Neural progenitor cell (in vitro differentiated cells): ENCODE measurements around the gene NCKAP5. TPM values are rescaled to one million over a fixed set of nuclear protein-coding genes. Genes with fewer than 3 reads are reported as not detected.
A peak's percentile ranks its signal among the peaks of the same experiment; 100 is the strongest.

Experiments
- DNase-seq: peaks from one replicate; pipeline ENCODE4 v3.0.0-alpha.2; 2016; ENCODE audit warnings: low spot score
- H2AFZ ChIP-seq: fragments of 200-600 bp; sonication (generic); replicated peaks from 2 replicates; pipeline ENCODE4 v1.6.1; 2016; ENCODE audit warnings: antibody characterized with exemption
- H3F3A ChIP-seq: fragments of 200-600 bp; sonication (generic); 2 replicates; pipeline ENCODE4 v1.6.1; 2016; ENCODE audit warnings: antibody characterized with exemption, low read depth
- H3K27ac ChIP-seq: fragments of 200-600 bp; sonication (generic); 2 replicates; pipeline ENCODE4 v1.5.1; 2016; ENCODE audit warnings: mild to moderate bottlenecking
- H3K27me3 ChIP-seq: fragments of 200-600 bp; sonication (generic); 2 replicates; pipeline ENCODE4 v1.6.1; 2016; ENCODE audit warnings: mild to moderate bottlenecking, moderate library complexity
- H3K36me3 ChIP-seq: fragments of 200-600 bp; sonication (generic); 2 replicates; pipeline ENCODE4 v1.5.1; 2016
- H3K4me1 ChIP-seq: fragments of 200-600 bp; sonication (generic); 2 replicates; pipeline ENCODE4 v1.6.1; 2016; ENCODE audit warnings: mixed run types
- H3K4me2 ChIP-seq: fragments of 200-600 bp; sonication (generic); 2 replicates; pipeline ENCODE4 v1.6.1; 2016
- H3K4me3 ChIP-seq: fragments of 200-600 bp; sonication (generic); 2 replicates; pipeline ENCODE4 v1.5.1; 2016
- H3K79me2 ChIP-seq: fragments of 200-600 bp; sonication (generic); 2 replicates; pipeline ENCODE4 v1.6.1; 2016; ENCODE audit warnings: low read depth
- H3K9ac ChIP-seq: fragments of 200-600 bp; sonication (generic); 2 replicates; pipeline ENCODE4 v1.6.1; 2016
- H3K9me3 ChIP-seq: fragments of 200-600 bp; sonication (generic); 2 replicates; pipeline ENCODE4 v1.5.1; 2016; ENCODE audit warnings: low read depth
- H4K20me1 ChIP-seq: fragments of 200-600 bp; sonication (generic); 2 replicates; pipeline ENCODE4 v1.6.1; 2016; ENCODE audit warnings: low read depth
- H3K27ac Mint-ChIP-seq: 3 replicates; pipeline ENCODE4 v1.8.0; 2021; ENCODE audit warnings: mixed read lengths
- H3K27me3 Mint-ChIP-seq: 2 replicates; pipeline ENCODE4 v1.8.0; 2022; ENCODE audit warnings: low read depth, mild to moderate bottlenecking, inconsistent platforms, moderate library complexity, mixed read lengths; ENCODE audit not compliant: insufficient read depth
- H3K36me3 Mint-ChIP-seq: 3 replicates; pipeline ENCODE4 v1.8.0; 2021; ENCODE audit warnings: mixed read lengths
- H3K4me1 Mint-ChIP-seq: 3 replicates; pipeline ENCODE4 v1.8.0; 2021; ENCODE audit warnings: mixed read lengths
- H3K4me3 Mint-ChIP-seq: 3 replicates; pipeline ENCODE4 v1.8.0; 2021; ENCODE audit warnings: mild to moderate bottlenecking, moderate library complexity, mixed read lengths
- H3K9me3 Mint-ChIP-seq: 3 replicates; pipeline ENCODE4 v1.8.0; 2020; ENCODE audit warnings: mixed read lengths
- EZH2 ChIP-seq: fragments of 200-600 bp; sonication (generic); IDR thresholded peaks from 2 replicates; pipeline ENCODE4 v1.6.1; 2017; ENCODE audit warnings: antibody characterized with exemption, mild to moderate bottlenecking, moderate library complexity
- EZH2phosphoT487 ChIP-seq: fragments of 200-600 bp; sonication (generic); IDR thresholded peaks from 2 replicates; pipeline ENCODE4 v1.6.1; 2017; ENCODE audit warnings: antibody characterized with exemption
- total RNA-seq: library from RNA; depleted of rRNA; stranded (reverse); fragments of >200 nt; gene quantifications from 2 replicates; pipeline ENCODE4 v1.2.3, GENCODE V29; 2015; ENCODE audit warnings: low replicate concordance
- TF ChIP-seq, protein P1 (sequence below): fragments of 200-600 bp; sonication (generic); IDR thresholded peaks from 2 replicates; pipeline ENCODE4 v1.5.1; 2017; ENCODE audit warnings: antibody characterized with exemption, mild to moderate bottlenecking

The NCKAP5 gene
- total RNA-seq, 1 donor from 2014 or later: 0.47 TPM

DNA sequence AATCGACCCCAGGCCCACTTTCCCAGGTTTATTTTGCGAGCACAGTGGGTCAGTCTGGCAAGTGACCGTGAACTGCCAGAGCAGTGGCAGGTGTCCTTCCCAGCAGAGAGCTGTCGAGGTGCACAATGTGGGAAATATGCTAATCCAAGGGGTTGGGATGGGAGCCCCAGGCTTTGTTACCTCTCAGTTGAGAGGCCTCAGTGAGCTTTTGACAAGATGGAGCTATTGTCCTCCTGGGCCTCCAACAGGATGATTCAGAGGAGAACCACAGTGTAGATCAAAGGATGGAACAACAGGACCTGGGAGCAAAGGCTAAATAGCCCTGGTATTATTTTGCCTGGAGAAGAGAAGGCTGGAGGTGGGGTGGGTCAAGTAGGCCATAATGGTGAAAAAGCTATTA, 150.8 kb downstream of the NCKAP5 start:
- Histone ChIP-seq H3K9me3 (no peaks in the 10 kb centered on the region), H3K4me1 (peaks cover 49% of the 10 kb centered on the region), H3K27me3 (no peaks in the 10 kb centered on the region), H4K20me1 (peaks cover 3% of the 10 kb centered on the region), H3K9ac (no peak overlapping the region), H3K4me2 (peak overlapping the region; percentile 66), H3K36me3 (no peaks in the 10 kb centered on the region), H3K79me2 (no peaks in the 10 kb centered on the region), H3F3A (peaks cover 33% of the 10 kb centered on the region), H2AFZ (no peak overlapping the region), H3K27ac (no peak overlapping the region), H3K4me3 (no peak overlapping the region)
- TF ChIP-seq, protein P1, sequence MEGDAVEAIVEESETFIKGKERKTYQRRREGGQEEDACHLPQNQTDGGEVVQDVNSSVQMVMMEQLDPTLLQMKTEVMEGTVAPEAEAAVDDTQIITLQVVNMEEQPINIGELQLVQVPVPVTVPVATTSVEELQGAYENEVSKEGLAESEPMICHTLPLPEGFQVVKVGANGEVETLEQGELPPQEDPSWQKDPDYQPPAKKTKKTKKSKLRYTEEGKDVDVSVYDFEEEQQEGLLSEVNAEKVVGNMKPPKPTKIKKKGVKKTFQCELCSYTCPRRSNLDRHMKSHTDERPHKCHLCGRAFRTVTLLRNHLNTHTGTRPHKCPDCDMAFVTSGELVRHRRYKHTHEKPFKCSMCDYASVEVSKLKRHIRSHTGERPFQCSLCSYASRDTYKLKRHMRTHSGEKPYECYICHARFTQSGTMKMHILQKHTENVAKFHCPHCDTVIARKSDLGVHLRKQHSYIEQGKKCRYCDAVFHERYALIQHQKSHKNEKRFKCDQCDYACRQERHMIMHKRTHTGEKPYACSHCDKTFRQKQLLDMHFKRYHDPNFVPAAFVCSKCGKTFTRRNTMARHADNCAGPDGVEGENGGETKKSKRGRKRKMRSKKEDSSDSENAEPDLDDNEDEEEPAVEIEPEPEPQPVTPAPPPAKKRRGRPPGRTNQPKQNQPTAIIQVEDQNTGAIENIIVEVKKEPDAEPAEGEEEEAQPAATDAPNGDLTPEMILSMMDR: no peak
- no peak for TF ChIP-seq EZH2phosphoT487
- TF ChIP-seq EZH2: no peak
- Mint-ChIP-seq H3K4me1 (peaks cover 74% of the 10 kb centered on the region), H3K27me3 (peaks cover 2% of the 10 kb centered on the region), H3K9me3 (no peaks in the 10 kb centered on the region), H3K27ac (peak overlapping the region; percentile 87), H3K4me3 (peak overlapping the region; percentile 39), H3K36me3 (peaks cover 2% of the 10 kb centered on the region)
- peak; percentile 74 for DNase-seq

DNA sequence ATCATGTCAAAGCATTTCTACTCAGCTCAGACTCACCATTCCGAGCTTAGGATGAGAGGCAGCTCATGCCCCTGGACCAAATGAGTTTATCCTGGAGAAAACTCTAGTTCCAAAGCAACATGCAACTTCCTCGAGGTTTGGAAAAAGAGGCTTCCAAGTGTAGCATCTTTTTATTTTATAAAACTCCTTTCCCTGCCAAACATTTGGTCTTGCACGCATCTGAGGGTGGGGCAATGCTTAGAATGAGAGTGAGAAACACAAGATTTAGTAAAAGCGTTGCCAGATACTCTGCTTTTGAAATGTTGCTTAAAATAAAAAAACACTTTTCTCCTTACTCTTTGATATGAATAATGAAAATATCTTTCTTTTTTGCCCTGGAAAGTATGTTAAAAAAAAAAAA, 151.5 kb downstream of the NCKAP5 start:
- Histone ChIP-seq H3K27ac (no peak overlapping the region), H3K36me3 (no peaks in the 10 kb centered on the region), H3K4me3 (no peak overlapping the region), H3K4me2 (no peak overlapping the region), H3K9ac (no peak overlapping the region), H3F3A (peaks cover 28% of the 10 kb centered on the region), H3K9me3 (no peaks in the 10 kb centered on the region), H4K20me1 (peaks cover 3% of the 10 kb centered on the region), H3K4me1 (peaks cover 49% of the 10 kb centered on the region), H2AFZ (no peak overlapping the region), H3K79me2 (no peaks in the 10 kb centered on the region), H3K27me3 (no peaks in the 10 kb centered on the region)
- Mint-ChIP-seq H3K4me1 (peaks cover 74% of the 10 kb centered on the region), H3K9me3 (no peaks in the 10 kb centered on the region), H3K4me3 (no peak overlapping the region), H3K27ac (peak overlapping the region; percentile 87), H3K36me3 (peaks cover 2% of the 10 kb centered on the region), H3K27me3 (no peaks in the 10 kb centered on the region)
- no peak for TF ChIP-seq EZH2phosphoT487
- no peak for TF ChIP-seq EZH2
- TF ChIP-seq, protein P1: no peak
- no peak for DNase-seq

DNA sequence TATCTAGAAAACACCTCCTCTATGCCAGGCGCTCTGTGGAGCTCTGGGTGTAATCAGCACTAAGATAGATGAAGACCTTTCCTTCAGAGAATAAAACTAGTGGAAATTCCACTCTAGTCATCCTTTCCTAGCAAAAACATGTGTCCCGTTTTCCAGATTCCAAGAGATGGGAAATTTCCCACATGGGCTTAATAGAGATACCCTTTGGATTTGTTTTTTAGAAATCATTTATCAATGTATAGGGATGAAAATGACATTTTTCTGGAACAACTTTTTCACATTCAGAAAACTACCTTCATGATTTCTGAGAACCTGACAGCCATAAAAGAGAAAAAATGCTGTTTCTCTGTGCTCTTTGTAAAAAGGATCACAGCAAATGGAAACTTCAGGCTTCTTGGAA, 152.1 kb downstream of the NCKAP5 start:
- Histone ChIP-seq H3K9me3 (no peaks in the 10 kb centered on the region), H4K20me1 (peaks cover 3% of the 10 kb centered on the region), H3K79me2 (no peaks in the 10 kb centered on the region), H3K27ac (no peak overlapping the region), H3K4me1 (peaks cover 45% of the 10 kb centered on the region), H3K9ac (no peak overlapping the region), H3F3A (peaks cover 22% of the 10 kb centered on the region), H3K36me3 (no peaks in the 10 kb centered on the region), H3K4me3 (no peak overlapping the region), H2AFZ (no peak overlapping the region), H3K4me2 (no peak overlapping the region), H3K27me3 (no peaks in the 10 kb centered on the region)
- TF ChIP-seq, protein P1: no peak
- TF ChIP-seq EZH2phosphoT487 (no peak), EZH2 (no peak)
- Mint-ChIP-seq H3K27ac (no peak overlapping the region), H3K9me3 (no peaks in the 10 kb centered on the region), H3K27me3 (no peaks in the 10 kb centered on the region), H3K4me3 (no peak overlapping the region), H3K4me1 (peaks cover 72% of the 10 kb centered on the region), H3K36me3 (peaks cover 2% of the 10 kb centered on the region)
- no peak for DNase-seq
